NB4 (cell line): Measurements from ENCODE around the gene TGIF1.

Experiments
- CTCF ChIP-seq: IDR thresholded peaks from one replicate; pipeline ENCODE4 v1.5.1; 2012; ENCODE audit warnings: low read depth, low read length
- MAX ChIP-seq: IDR thresholded peaks from 2 replicates; pipeline ENCODE4 v1.6.1; 2011; ENCODE audit warnings: low read depth, low read length
- MYC ChIP-seq: IDR thresholded peaks from 2 replicates; pipeline ENCODE4 v1.6.1; 2011; ENCODE audit warnings: low read depth, low read length
- POLR2A ChIP-seq: IDR thresholded peaks from 2 replicates; pipeline ENCODE4 v1.6.1; 2011; ENCODE audit warnings: mild to moderate bottlenecking; ENCODE audit not compliant: insufficient read length; ENCODE audit errors: extremely low read depth

GRCh38 chr18:3466045-3466444, 16.1 kb downstream of the TGIF1 start:
- TF ChIP-seq MAX (no peak), CTCF (no peak), POLR2A (no peak), MYC (no peak)
